Ovary (tissue), 3 donors: ENCODE data around the gene CAV2.

Source experiments
- EP300 ChIP-seq: sonication (generic); formaldehyde crosslinking; IDR thresholded peaks from one replicate; pipeline ENCODE4 v1.6.1; 2017; ENCODE audit warnings: antibody characterized with exemption
- POLR2A ChIP-seq: fragments of 450-650 bp; IDR thresholded peaks from one replicate; pipeline ENCODE4 v1.6.1; 2017; ENCODE audit warnings: antibody characterized with exemption, mild to moderate bottlenecking, moderate library complexity
- TF ChIP-seq, protein P1 (sequence below), 3 donors: fragments of 450-650 bp in 2 of 3; fragments of 200-600 bp in 1 of 3; IDR thresholded peaks; one replicate each; pipeline versions ENCODE4 v1.5.1 to v1.8.0; 2016 to 2022; ENCODE audit warnings: antibody characterized with exemption in 3 of 3, mild to moderate bottlenecking in 1 of 3
- donor health status: DM: no; HTN: no; CAD: no.

DNA sequence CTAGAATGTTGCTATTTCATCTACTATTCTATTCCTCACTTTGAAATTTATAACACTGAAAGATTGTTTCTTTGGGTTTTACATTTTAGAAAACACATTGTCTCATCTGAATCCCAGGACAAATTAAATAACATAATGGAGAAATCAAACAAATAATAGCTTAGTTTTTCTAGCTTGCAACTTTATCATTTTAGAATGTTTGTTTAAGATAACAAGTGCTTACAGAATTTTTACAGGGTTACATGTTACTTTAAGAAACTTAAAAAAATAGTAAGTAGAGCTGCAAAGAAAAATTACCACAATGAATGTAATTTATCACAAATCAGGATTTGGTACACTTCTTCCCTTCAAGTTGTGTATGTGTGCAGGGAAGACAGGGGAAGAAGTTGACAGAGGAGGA lies 11.3 kb downstream of the CAV2 start:
- TF ChIP-seq, protein P1, sequence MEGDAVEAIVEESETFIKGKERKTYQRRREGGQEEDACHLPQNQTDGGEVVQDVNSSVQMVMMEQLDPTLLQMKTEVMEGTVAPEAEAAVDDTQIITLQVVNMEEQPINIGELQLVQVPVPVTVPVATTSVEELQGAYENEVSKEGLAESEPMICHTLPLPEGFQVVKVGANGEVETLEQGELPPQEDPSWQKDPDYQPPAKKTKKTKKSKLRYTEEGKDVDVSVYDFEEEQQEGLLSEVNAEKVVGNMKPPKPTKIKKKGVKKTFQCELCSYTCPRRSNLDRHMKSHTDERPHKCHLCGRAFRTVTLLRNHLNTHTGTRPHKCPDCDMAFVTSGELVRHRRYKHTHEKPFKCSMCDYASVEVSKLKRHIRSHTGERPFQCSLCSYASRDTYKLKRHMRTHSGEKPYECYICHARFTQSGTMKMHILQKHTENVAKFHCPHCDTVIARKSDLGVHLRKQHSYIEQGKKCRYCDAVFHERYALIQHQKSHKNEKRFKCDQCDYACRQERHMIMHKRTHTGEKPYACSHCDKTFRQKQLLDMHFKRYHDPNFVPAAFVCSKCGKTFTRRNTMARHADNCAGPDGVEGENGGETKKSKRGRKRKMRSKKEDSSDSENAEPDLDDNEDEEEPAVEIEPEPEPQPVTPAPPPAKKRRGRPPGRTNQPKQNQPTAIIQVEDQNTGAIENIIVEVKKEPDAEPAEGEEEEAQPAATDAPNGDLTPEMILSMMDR (IDR thresholded peaks at IDR 0.05) = no peak
- no peak for TF ChIP-seq POLR2A
- no peak for TF ChIP-seq EP300
